ENCODE results near the gene CD27. TPM values are rescaled to one million over a fixed set of nuclear protein-coding genes. Genes with fewer than 3 reads are reported as not detected.

The CD27 gene
- total RNA-seq: 0.17 TPM in 1 of 2 replicates, not detected in the other
- 0.06 and 0.07 TPM in 2 replicates for polyA plus RNA-seq
- polyA plus RNA-seq (2012): 0.28 and 0.48 TPM in 2 replicates
- not detected in 2 replicates for polyA minus RNA-seq (ENCODE audit: low replicate concordance)

- Histone ChIP-seq H3K27me3 (ENCODE audit: control insufficient read depth, insufficient read depth, low read length) (no peaks in the 10 kb centered on the region), H4K20me1 (ENCODE audit: control insufficient read depth, extremely low read depth, insufficient read depth, low read length) (no peaks in the 10 kb centered on the region), H3K4me3 (replicated peaks in 1 of 4; ENCODE audit: control extremely low read depth in 1 of 4, insufficient read depth in 1 of 4, low read depth in 3 of 4, low read length in 4 of 4) (no peak within 1 kb of the TSS), H3K4me2 (ENCODE audit: extremely low read depth, insufficient read depth, low read length) (no peak within 1 kb of the TSS), H3K4me1 (ENCODE audit: control insufficient read depth, extremely low read depth, insufficient read depth, low read length) (no peaks in the 10 kb centered on the region), H3K36me3 (ENCODE audit: control insufficient read depth, insufficient read depth, low read length) (no peaks in the 10 kb centered on the region), H2AFZ (ENCODE audit: low read length) (no peak within 1 kb of the TSS), H3K27ac (ENCODE audit: insufficient read depth, low read length) (no peak within 1 kb of the TSS), H3K9ac (ENCODE audit: insufficient read depth, low read length) (no peak within 1 kb of the TSS), H3K79me2 (ENCODE audit: control insufficient read depth, insufficient read depth, low read length) (peaks cover under 1% of the 10 kb centered on the region), H3K9me3 (ENCODE audit: control insufficient read depth, insufficient read depth, low read depth, low read length) (no peaks in the 10 kb centered on the region)
- TF ChIP-seq EZH2 (IDR thresholded peaks at IDR 0.05; ENCODE audit: low read length, missing control alignments): no peak
- TF ChIP-seq CTCF (conservative IDR thresholded peaks at IDR 0.05 in 1 of 2, IDR thresholded peaks at IDR 0.05 in 1 of 2; ENCODE audit: low read depth in 1 of 2, low read length in 2 of 2): no peak
- no peak for DNase-seq (ENCODE audit: low read depth in 2 of 2)
These were observed at the start of gene CD27 for GRCh38 chr12:6444704-6445688. Gene CD27 (plus strand): TSS chr12:6444955. CDS start chr12:6445096, 141 bp downstream.

GRCh38 chr12:6396031-6396430 lies 48.7 kb upstream of the CD27 start:
- no peak overlapping the region for H3K4me2 ChIP-seq (ENCODE audit: extremely low read depth, insufficient read depth, low read length)
- TF ChIP-seq CTCF (conservative IDR thresholded peaks at IDR 0.05 in 1 of 2, IDR thresholded peaks at IDR 0.05 in 1 of 2; ENCODE audit: low read depth in 1 of 2, low read length in 2 of 2): no peak
- TF ChIP-seq EZH2 (IDR thresholded peaks at IDR 0.05; ENCODE audit: low read length, missing control alignments): no peak
- H3K4me3 ChIP-seq (replicated peaks in 1 of 4; ENCODE audit: control extremely low read depth in 1 of 4, insufficient read depth in 1 of 4, low read depth in 3 of 4, low read length in 4 of 4): no peak overlapping the region
- no peaks in the 10 kb centered on the region for H3K79me2 ChIP-seq (ENCODE audit: control insufficient read depth, insufficient read depth, low read length)
- H4K20me1 ChIP-seq (ENCODE audit: control insufficient read depth, extremely low read depth, insufficient read depth, low read length): no peaks in the 10 kb centered on the region
- H2AFZ ChIP-seq (ENCODE audit: low read length): no peak overlapping the region
- no peak overlapping the region for H3K9ac ChIP-seq (ENCODE audit: insufficient read depth, low read length)
- no peaks in the 10 kb centered on the region for H3K27me3 ChIP-seq (ENCODE audit: control insufficient read depth, insufficient read depth, low read length)
- no peaks in the 10 kb centered on the region for H3K9me3 ChIP-seq (ENCODE audit: control insufficient read depth, insufficient read depth, low read depth, low read length)
- H3K27ac ChIP-seq (ENCODE audit: insufficient read depth, low read length): no peak overlapping the region
- H3K36me3 ChIP-seq (ENCODE audit: control insufficient read depth, insufficient read depth, low read length): peaks cover 6% of the 10 kb centered on the region
- DNase-seq (ENCODE audit: low read depth in 2 of 2): no peak
- no peaks in the 10 kb centered on the region for H3K4me1 ChIP-seq (ENCODE audit: control insufficient read depth, extremely low read depth, insufficient read depth, low read length)

- TF ChIP-seq EZH2 (IDR thresholded peaks at IDR 0.05; ENCODE audit: low read length, missing control alignments) (no peak), CTCF (conservative IDR thresholded peaks at IDR 0.05 in 1 of 2, IDR thresholded peaks at IDR 0.05 in 1 of 2; ENCODE audit: low read depth in 1 of 2, low read length in 2 of 2) (no peak)
- H3K27ac ChIP-seq (ENCODE audit: insufficient read depth, low read length): no peak overlapping the region
These were observed 44.7 kb upstream of the CD27 start for GRCh38 chr12:6399884-6400644.

More at GRCh38 chr12:6399884-6400644, 44.7 kb upstream of the CD27 start:
- no peak for DNase-seq (ENCODE audit: low read depth in 2 of 2)
- no peak overlapping the region for H3K4me2 ChIP-seq (ENCODE audit: extremely low read depth, insufficient read depth, low read length)
- H3K9ac ChIP-seq (ENCODE audit: insufficient read depth, low read length): no peak overlapping the region
- no peaks in the 10 kb centered on the region for H3K79me2 ChIP-seq (ENCODE audit: control insufficient read depth, insufficient read depth, low read length)
- H3K4me3 ChIP-seq (replicated peaks in 1 of 4; ENCODE audit: control extremely low read depth in 1 of 4, insufficient read depth in 1 of 4, low read depth in 3 of 4, low read length in 4 of 4): no peak overlapping the region
- no peak overlapping the region for H2AFZ ChIP-seq (ENCODE audit: low read length)
- no peaks in the 10 kb centered on the region for H3K27me3 ChIP-seq (ENCODE audit: control insufficient read depth, insufficient read depth, low read length)
- no peaks in the 10 kb centered on the region for H3K9me3 ChIP-seq (ENCODE audit: control insufficient read depth, insufficient read depth, low read depth, low read length)
- no peaks in the 10 kb centered on the region for H3K4me1 ChIP-seq (ENCODE audit: control insufficient read depth, extremely low read depth, insufficient read depth, low read length)
- H4K20me1 ChIP-seq (ENCODE audit: control insufficient read depth, extremely low read depth, insufficient read depth, low read length): no peaks in the 10 kb centered on the region
- H3K36me3 ChIP-seq (ENCODE audit: control insufficient read depth, insufficient read depth, low read length): no peaks in the 10 kb centered on the region
